ENCODE data around the gene PHACTR1. TPM values are rescaled to one million over a fixed set of nuclear protein-coding genes. Genes with fewer than 3 reads are reported as not detected.
"Not testable (repeated sequence)": the region's sequence is repeated elsewhere in the genome, so short reads cannot be mapped to it uniquely, and the experiment has no call there.

The PHACTR1 gene
- total RNA-seq, 6 experiments from 2014 or later, result 0.20 to 3.5 (median 0.93) TPM

GRCh38 chr6:13124131-13124530 lies 407.6 kb downstream of the PHACTR1 start:
- Histone ChIP-seq H3K27ac (no peak overlapping the region), H3K9me3 (no peaks in the 10 kb centered on the region), H3K36me3 (no peaks in the 10 kb centered on the region), H3K4me1 (no peaks in the 10 kb centered on the region), H3K4me3 (no peak overlapping the region), H3K27me3 (no peaks in the 10 kb centered on the region)
- ATAC-seq (no peak), DNase-seq (no peak)
- no peak for TF ChIP-seq POLR2A (IDR thresholded peaks at IDR 0.05)
- TF ChIP-seq CTCF (IDR thresholded peaks at IDR 0.05), result no peak
- WGBS (ENCODE audit: insufficient coverage, low coverage, low lambda C conversion rate, missing lambda C conversion rate), result 37% methylated on average over 2 of the region's 2 CpGs
- intact Hi-C loops (cut with DNase I), result no loop called here

- DNase-seq, result no peak
- ATAC-seq, result no peak
- H3K27ac ChIP-seq, result no peak overlapping the region
- no peaks in the 10 kb centered on the region for H3K36me3 ChIP-seq
- no peak for TF ChIP-seq CTCF (IDR thresholded peaks at IDR 0.05)
- no peak for TF ChIP-seq POLR2A (IDR thresholded peaks at IDR 0.05)
- intact Hi-C loops (cut with DNase I), result no loop called here
- no peaks in the 10 kb centered on the region for H3K9me3 ChIP-seq
- WGBS (ENCODE audit: insufficient coverage, low coverage, low lambda C conversion rate, missing lambda C conversion rate), result 55% methylated on average over 3 of the region's 3 CpGs
- H3K27me3 ChIP-seq, result no peaks in the 10 kb centered on the region
- no peaks in the 10 kb centered on the region for H3K4me1 ChIP-seq
- H3K4me3 ChIP-seq, result no peak overlapping the region
Observed at GRCh38 chr6:13125841-13126240, 409.3 kb downstream of the PHACTR1 start.

DNA sequence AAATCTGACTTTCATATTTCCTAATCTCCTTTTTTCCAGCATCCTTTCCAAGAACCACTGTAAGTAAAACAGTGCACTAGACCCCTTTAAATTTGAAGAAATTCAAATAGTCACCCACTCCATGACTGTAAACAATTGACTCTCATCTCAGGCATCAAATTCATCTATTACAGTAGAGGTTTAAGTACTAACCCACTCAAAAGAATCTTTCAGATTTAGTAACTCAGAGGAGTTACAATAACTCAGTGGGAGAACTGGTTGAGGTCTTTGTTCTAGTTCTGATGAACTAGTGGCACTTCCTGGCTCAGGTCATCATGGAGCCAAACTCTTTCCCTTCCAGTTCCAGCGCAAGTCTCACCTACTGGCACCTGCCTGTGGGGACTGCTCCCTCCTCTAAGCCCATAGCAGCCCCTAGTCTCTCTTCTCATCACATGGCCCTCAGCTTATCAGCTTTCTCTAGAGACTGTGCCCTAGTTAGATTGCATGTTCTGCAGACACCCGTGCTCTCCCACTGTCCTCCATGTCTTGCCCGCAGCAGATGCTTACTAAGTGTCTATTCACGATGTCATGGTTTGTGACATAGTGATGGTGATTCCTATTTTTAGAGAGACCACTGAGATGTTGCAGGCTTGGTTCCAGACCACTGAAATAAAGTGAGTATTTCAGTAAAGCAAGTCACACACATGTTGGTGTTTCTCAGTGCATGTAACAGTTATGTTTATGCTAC lies 415.5 kb downstream of the PHACTR1 start:
- WGBS (ENCODE audit: insufficient coverage, low coverage, low lambda C conversion rate, missing lambda C conversion rate), result 60% methylated on average over 4 of the region's 4 CpGs
- no peak overlapping the region for H3K4me3 ChIP-seq
- DNase-seq, result no peak

DNA sequence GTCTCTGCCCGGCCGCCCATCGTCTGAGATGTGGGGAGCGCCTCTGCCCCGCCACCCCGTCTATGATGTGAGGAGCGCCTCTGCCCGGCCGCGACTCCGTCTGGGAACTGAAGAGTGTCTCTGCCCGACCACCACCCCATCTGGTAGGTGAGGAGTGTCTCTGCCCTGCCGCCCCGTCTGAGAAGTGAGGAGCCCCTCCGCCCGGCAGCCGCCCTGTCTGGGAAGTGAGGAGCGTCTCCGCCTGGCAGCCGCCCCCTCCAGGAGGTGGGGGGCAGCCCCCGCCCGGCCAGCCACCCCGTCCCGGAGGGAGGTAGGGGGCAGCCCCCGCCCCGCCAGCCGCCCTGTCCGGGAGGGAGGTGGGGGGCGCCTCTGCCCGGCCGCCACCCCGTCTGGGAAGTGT lies 417.3 kb downstream of the PHACTR1 start:
- H3K27ac ChIP-seq; H3K9me3 ChIP-seq; H3K36me3 ChIP-seq; H3K4me3 ChIP-seq; intact Hi-C loops (cut with DNase I); ATAC-seq; H3K27me3 ChIP-seq; H3K4me1 ChIP-seq; DNase-seq: not testable (repeated sequence)
- WGBS (ENCODE audit: insufficient coverage, low coverage, low lambda C conversion rate, missing lambda C conversion rate), result 84% methylated on average over 13 of the region's 32 CpGs

More for the DNA sequence above, 415.5 kb downstream of the PHACTR1 start:
- no peaks in the 10 kb centered on the region for H3K36me3 ChIP-seq
- no peak for TF ChIP-seq POLR2A (IDR thresholded peaks at IDR 0.05)
- no peak for TF ChIP-seq CTCF (IDR thresholded peaks at IDR 0.05)
- no peak overlapping the region for H3K27ac ChIP-seq
- H3K4me1 ChIP-seq, result no peaks in the 10 kb centered on the region
- no peaks in the 10 kb centered on the region for H3K27me3 ChIP-seq
- no peak for ATAC-seq
- H3K9me3 ChIP-seq, result no peaks in the 10 kb centered on the region
- intact Hi-C loops (cut with DNase I), result no loop called here

DNA sequence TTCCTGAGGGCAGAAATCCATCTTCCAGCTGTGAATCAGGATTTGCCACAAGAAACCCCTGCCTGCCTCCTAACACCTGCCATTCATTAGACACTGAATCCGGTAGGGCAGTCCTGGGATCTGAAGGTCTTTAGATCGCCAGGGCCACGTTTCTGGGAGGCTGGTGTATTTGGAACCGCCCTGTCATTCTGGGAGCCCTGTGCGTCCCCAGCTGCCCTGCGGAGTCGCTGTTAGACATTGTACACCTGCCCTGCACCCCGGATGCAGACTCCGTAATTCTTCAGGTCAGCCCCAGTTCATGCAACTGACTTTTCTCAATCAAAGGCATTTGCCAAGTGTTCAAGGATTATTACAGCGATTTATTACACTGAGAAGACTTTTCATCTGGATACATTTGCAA lies 418.6 kb downstream of the PHACTR1 start:
- no peaks in the 10 kb centered on the region for H3K27me3 ChIP-seq
- H3K27ac ChIP-seq, result no peak overlapping the region
- TF ChIP-seq CTCF (IDR thresholded peaks at IDR 0.05) (no peak), POLR2A (IDR thresholded peaks at IDR 0.05) (no peak)
- no peaks in the 10 kb centered on the region for H3K4me1 ChIP-seq
- ATAC-seq (no peak), DNase-seq (no peak)
- H3K4me3 ChIP-seq, result no peak overlapping the region
- 58% methylated on average over 10 of the region's 10 CpGs for WGBS (ENCODE audit: insufficient coverage, low coverage, low lambda C conversion rate, missing lambda C conversion rate)
- H3K9me3 ChIP-seq, result no peaks in the 10 kb centered on the region
- intact Hi-C loops (cut with DNase I), result no loop called here
- H3K36me3 ChIP-seq, result no peaks in the 10 kb centered on the region
